Colonic mucosa (tissue), 4 donors: Measurements from ENCODE around the gene LSM11. TPM values are rescaled to one million over a fixed set of nuclear protein-coding genes. Genes with fewer than 3 reads are reported as not detected.
A peak's percentile ranks its signal among the peaks of the same experiment; 100 is the strongest.

Experiments used
- DNase-seq: peaks from one replicate; pipeline ENCODE4 v3.0.0-alpha.2; 2020
- H3K27ac ChIP-seq: fragments of 200-600 bp; one replicate; pipeline ENCODE4 v1.8.0; 2021
- H3K27me3 ChIP-seq: fragments of 200-600 bp; one replicate; pipeline ENCODE4 v1.8.0; 2021
- H3K36me3 ChIP-seq: fragments of 200-600 bp; one replicate; pipeline ENCODE4 v1.8.0; 2021
- H3K4me1 ChIP-seq: fragments of 200-600 bp; one replicate; pipeline ENCODE4 v1.8.0; 2021; ENCODE audit warnings: mild to moderate bottlenecking
- H3K4me3 ChIP-seq: fragments of 200-600 bp; one replicate; pipeline ENCODE4 v1.8.0; 2021
- H3K9ac ChIP-seq, 2 donors: one replicate each; pipeline ENCODE4 v1.7.0; 2013; ENCODE audit warnings: control low read depth in 2 of 2, low read depth in 2 of 2, low read length in 2 of 2
- H3K9me3 ChIP-seq: fragments of 200-600 bp; one replicate; pipeline ENCODE4 v1.8.0; 2021
- intact Hi-C: fragments of 100-400 bp; cut with DNase I; formaldehyde crosslinking; loops from one replicate; pipeline ENCODE4 v1.14.1; 2022
- total RNA-seq, 2 donors: library from RNA; stranded (reverse); fragmentation: NEBNext Ultra II Directional in 1 of 2; extraction: Animal tissue kit (Norgen Biotek cat#: 25700) in 1 of 2; gene quantifications; one replicate each; pipeline ENCODE4 v1.2.1, GENCODE V29; 2021
- TF ChIP-seq, protein P1 (sequence below): fragments of 200-600 bp; IDR thresholded peaks from one replicate; pipeline ENCODE4 v1.8.0; 2022; ENCODE audit warnings: antibody characterized with exemption, mild to moderate bottlenecking
- donor health status: healthy.
- donor health status: DM: no; HTN: no; CAD: no.
- donor health status: DM: no; HTN: no; CAD: no.

LSM11 gene
- total RNA-seq, 2 donors from 2014 or later: 5.1 to 6.6 TPM

DNA sequence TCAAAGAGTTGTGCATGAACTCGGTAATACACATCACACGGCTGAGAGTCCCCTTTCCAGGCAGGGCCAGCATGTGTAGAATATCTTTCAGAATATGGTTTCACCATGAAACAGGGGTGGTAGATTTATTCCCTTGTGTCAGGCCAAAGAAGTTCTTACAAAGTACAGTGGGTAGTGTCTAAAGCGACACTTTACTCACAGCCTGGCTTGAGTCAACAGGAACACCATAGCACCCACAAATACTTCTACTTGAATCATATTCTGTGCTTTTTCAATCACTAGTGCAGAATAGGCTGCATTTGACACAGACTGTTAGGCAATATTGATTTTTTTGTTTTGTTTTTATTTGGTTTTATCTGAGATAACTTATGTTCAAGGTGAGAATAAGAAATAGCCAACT lies 12.6 kb downstream of the LSM11 start:
- intact Hi-C loops: no loop called here
- no peaks in the 10 kb centered on the region for H3K36me3 ChIP-seq

DNA sequence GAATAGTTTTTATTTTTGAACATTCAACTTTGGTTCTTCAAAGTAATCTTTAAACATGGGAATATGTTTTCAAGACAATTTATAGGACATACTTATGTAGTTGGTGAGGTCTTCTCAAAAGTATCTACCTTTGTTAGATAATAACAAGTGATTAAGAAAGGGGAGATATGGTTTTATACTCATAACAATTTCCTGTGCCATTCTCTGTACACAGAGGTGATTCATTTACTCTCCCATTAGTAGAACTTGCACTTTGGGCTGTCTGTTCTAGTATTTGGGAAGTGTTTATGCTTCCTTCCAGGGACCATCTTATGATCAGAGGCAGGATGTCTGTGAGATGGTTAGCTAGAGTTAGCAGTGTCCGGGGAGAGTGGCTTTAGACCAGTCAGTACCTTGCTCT lies 15.2 kb downstream of the LSM11 start:
- no peak overlapping the region for H3K27ac ChIP-seq
- no peaks in the 10 kb centered on the region for H3K9me3 ChIP-seq
- H3K9ac ChIP-seq: no peak overlapping the region
- no peaks in the 10 kb centered on the region for H3K36me3 ChIP-seq
- H3K27me3 ChIP-seq: no peaks in the 10 kb centered on the region
- TF ChIP-seq, protein P1, sequence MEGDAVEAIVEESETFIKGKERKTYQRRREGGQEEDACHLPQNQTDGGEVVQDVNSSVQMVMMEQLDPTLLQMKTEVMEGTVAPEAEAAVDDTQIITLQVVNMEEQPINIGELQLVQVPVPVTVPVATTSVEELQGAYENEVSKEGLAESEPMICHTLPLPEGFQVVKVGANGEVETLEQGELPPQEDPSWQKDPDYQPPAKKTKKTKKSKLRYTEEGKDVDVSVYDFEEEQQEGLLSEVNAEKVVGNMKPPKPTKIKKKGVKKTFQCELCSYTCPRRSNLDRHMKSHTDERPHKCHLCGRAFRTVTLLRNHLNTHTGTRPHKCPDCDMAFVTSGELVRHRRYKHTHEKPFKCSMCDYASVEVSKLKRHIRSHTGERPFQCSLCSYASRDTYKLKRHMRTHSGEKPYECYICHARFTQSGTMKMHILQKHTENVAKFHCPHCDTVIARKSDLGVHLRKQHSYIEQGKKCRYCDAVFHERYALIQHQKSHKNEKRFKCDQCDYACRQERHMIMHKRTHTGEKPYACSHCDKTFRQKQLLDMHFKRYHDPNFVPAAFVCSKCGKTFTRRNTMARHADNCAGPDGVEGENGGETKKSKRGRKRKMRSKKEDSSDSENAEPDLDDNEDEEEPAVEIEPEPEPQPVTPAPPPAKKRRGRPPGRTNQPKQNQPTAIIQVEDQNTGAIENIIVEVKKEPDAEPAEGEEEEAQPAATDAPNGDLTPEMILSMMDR: no peak
- no peak overlapping the region for H3K4me3 ChIP-seq
- no peak for DNase-seq
- intact Hi-C loops: no loop called here
- no peaks in the 10 kb centered on the region for H3K4me1 ChIP-seq

More for the DNA sequence above, 12.6 kb downstream of the LSM11 start:
- H3K27me3 ChIP-seq: no peaks in the 10 kb centered on the region
- no peak for DNase-seq
- H3K4me3 ChIP-seq: no peak overlapping the region
- no peaks in the 10 kb centered on the region for H3K9me3 ChIP-seq
- H3K27ac ChIP-seq: no peak overlapping the region
- no peak overlapping the region for H3K9ac ChIP-seq
- TF ChIP-seq, protein P1: no peak
- H3K4me1 ChIP-seq: no peaks in the 10 kb centered on the region

DNA sequence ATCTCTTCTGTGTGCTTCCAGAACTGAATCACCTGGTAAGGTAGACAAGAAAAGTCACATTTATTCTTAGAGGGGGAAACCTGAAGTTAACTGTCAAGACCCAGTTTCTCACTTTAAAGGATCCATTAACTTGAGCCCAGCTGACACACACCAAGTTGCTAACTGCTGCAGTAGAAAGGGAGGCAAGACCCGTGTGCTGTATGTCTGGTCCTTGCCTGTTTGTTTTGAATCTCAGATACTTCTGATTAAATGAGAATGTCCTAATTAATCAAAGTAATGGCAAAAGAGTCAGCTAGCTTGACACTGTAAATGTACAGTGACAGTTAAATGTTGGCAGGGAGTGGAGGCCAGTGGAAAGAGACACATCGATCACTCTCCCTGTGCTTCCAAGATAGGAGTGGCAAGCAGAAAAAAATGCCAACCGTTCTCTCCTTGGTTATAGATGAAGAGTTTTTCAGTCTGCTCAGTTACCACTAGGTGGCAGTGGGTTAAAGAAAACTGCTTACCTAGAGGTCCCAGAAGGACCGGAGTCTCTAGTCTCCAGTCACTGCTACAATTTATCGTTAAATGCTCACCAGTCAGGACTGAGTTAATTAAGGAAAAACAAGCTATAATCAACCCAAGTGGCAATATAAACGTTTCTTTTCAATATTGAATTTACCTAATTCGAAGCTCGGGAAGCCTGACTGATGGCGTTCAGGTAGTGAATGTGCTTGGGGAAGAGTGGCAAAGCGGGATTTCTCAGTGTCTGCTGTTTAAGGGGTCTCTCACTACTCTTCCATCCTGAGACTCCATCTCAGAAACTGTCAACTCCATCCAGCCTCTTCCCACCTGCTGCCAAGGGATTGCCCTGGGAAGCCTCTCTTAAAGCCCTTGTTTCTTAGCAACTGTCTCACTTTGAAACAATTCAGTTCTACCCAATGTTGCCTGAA lies 18.4 kb downstream of the LSM11 start:
- TF ChIP-seq, protein P1: peak; percentile 73
- H3K4me3 ChIP-seq: no peak overlapping the region
- no peaks in the 10 kb centered on the region for H3K27me3 ChIP-seq
- no peaks in the 10 kb centered on the region for H3K36me3 ChIP-seq
- no peak overlapping the region for H3K9ac ChIP-seq
- intact Hi-C loops: loop anchor here (2.0 kb wide), 1 partner anchor 233 kb away; no protein-coding TSS in a partner anchor
- peak; percentile 39 for DNase-seq
- no peaks in the 10 kb centered on the region for H3K4me1 ChIP-seq
- H3K9me3 ChIP-seq: no peaks in the 10 kb centered on the region
- H3K27ac ChIP-seq: no peak overlapping the region

DNA sequence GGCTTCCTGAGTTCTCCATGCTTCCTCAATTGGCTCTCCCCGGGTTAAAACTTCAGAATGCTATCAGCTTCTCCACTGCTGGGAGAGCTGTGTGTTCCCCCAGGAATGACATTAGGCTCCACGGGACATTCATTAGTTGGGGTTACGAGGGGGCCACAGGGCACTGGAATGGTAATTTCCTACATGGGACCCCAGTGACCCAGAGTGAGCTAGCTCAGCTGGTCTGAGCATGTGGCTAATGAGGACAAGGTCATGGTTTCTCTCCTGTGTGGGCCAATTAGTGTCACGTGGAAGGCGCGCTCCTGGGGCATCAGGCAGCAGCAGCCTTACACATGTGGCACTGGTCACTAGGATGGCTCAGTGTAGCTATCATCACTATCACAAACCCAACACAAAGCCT lies 21.0 kb downstream of the LSM11 start:
- no peaks in the 10 kb centered on the region for H3K36me3 ChIP-seq
- H3K4me3 ChIP-seq: no peak overlapping the region
- no peaks in the 10 kb centered on the region for H3K4me1 ChIP-seq
- no peak overlapping the region for H3K27ac ChIP-seq
- DNase-seq: no peak
- H3K9ac ChIP-seq: no peak overlapping the region
- no peaks in the 10 kb centered on the region for H3K9me3 ChIP-seq
- no peaks in the 10 kb centered on the region for H3K27me3 ChIP-seq
- intact Hi-C loops: no loop called here
- TF ChIP-seq, protein P1: no peak

DNA sequence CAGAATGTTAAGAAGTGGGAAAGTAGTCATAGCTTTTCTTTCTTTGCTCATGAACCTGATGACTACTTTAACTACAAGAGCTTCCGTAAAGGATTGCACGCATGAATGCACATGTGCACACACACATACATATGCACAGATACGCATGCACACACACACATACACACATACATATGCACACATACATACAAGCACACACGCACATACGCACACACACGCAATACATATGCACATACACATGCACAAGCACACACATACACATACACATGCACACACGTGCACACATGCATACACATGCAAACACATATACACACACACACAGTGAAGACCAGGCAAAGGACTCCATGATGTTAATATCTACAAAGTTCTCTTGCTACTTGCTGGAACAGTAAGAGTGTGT lies 22.9 kb downstream of the LSM11 start:
- H3K4me3 ChIP-seq: no peak overlapping the region
- intact Hi-C loops: no loop called here
- no peaks in the 10 kb centered on the region for H3K9me3 ChIP-seq
- no peak overlapping the region for H3K9ac ChIP-seq
- no peak for DNase-seq
- TF ChIP-seq, protein P1: no peak
- no peaks in the 10 kb centered on the region for H3K27me3 ChIP-seq
- no peaks in the 10 kb centered on the region for H3K4me1 ChIP-seq
- no peaks in the 10 kb centered on the region for H3K36me3 ChIP-seq
- no peak overlapping the region for H3K27ac ChIP-seq
